ENCODE results near the gene PHLPP1.
"Not testable (repeated sequence)": the region's sequence is repeated elsewhere in the genome, so short reads cannot be mapped to it uniquely, and the experiment has no call there.

The PHLPP1 gene

GRCh38 chr18:62776024-62776570, 60.8 kb downstream of the PHLPP1 start:
- DNase-seq, result no peak

DNA sequence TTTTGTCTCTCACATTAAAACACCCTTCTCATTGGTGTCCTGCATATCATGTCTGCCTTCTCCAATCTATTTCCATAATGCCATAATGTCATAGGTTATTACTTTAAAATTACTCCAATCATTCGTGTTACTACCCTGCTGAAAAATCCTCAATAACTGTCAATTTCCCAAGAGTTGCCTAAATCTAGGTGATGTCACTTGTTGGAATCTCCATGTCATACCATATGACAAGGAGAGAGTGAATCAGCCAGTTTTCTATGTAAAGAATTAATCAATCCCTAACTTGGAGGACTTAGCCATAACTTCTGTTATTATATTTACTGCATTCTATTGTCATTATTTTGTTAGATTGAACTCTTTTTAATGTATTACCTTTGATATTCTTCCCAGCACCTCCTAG, 62.5 kb downstream of the PHLPP1 start:
- DNase-seq, result no peak

DNA sequence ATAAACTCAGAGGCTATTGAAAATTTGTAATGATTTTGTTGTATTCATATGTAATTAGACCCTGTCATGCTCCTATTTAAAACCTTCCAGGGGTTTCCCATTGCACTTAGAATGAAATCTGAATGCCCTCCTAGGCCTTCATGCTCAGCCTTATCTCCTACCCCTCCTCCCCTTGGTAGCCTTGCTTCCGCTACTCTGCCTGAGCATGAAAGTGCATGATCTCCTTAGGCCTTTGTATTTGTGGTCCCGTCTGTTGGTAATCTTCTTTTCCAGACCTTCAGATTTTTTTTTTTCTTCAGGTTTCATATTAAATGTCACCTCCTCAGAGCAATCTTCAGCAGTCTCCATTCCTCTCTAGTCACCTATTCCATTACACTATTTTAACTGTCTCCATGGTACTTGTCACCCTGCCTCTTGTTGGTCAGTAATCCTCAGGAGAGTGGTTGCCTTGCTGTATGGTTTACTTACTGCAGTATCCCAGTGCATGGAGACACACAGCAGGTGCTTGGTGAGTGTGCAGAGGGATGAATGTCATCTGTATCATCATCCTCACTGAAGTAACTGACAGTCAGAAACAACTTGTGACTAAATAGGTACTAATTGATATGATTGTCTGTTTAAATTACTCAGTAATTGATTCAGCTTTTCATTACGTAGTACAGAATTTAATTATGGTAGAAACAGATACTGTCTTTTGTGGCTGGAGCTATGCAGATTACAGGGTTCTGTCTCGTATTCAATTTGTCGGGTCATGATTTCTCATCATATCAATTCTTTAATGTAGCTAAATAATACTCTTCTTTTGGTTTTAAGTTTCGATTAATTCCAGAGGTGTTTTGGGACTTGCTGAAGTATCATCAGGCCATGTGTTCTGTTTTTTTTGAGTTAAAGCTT, 63.9 kb downstream of the PHLPP1 start:
- no peak for DNase-seq

DNA sequence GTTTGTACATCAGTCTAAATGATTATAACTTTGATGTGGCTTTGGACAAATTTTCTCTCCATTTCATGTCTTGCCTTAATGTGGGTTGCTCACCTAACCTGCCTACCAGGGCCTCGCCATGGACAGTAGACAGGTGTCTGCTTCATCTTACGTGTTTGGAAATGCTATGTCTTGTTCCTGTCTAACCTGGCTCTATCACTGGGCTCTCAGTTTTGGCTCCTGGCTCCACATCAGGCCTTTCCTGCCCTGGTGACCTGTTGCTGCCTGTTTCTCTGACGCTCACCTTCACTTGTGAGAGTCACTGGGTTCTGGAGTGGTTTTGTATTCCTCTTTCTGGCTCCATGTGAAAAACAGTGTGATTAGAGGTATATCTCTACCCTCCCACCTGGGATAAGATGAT, 65.9 kb downstream of the PHLPP1 start:
- DNase-seq, result no peak

GRCh38 chr18:62781893-62782292, 66.6 kb downstream of the PHLPP1 start:
- no peak for DNase-seq

DNA sequence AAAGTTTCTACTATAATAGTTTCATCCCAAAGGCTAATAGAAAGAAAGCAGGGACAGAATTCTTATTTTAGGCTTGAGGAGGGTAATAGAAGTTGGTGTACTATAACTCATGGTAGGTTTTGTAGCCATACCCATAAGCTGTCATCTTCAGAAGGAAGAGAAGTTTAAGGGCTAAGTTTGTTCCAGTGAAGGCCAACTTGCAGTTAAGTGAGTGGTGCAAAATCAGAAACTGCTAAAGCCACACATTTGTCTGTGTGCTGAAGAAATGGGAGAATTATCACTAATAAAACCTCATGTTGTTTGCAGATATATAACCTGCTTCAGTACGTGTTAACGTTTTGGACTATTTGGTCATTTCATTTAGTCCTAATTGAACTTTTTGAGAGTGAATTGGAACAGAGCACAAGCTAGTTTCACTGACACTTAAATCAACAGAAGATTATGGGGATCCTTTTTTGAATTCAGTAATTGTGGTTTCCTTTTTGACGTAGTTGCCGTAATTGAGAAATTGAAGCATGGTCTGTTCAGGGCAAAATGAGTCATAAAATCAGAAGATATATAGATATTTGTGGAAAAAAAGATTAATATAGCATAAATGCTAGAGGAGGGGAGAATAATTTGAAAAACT, 69.1 kb downstream of the PHLPP1 start:
- peak; percentile 8 for DNase-seq

- no peak for DNase-seq
Observed at GRCh38 chr18:62784966-62785413, 69.6 kb downstream of the PHLPP1 start.

DNA sequence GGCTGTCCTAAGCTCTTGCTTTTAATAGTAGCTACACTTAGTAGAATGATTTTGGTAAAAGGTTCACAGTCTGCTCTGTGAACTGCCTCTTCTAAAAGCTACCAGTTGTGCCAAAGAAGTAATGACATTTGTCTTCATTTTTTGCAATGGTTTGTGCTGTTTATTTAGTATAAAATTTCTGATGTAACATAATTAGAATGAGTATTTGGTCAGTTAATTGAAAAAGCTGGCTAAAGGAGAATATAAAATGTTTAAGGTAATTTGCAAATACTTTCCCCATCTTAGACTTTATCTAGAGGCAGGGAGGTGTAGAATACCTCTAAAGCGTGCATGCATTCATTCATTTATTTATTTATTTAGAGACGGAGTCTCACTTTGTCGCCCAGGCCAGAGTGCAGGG, 71.3 kb downstream of the PHLPP1 start:
- DNase-seq, result no peak

DNA sequence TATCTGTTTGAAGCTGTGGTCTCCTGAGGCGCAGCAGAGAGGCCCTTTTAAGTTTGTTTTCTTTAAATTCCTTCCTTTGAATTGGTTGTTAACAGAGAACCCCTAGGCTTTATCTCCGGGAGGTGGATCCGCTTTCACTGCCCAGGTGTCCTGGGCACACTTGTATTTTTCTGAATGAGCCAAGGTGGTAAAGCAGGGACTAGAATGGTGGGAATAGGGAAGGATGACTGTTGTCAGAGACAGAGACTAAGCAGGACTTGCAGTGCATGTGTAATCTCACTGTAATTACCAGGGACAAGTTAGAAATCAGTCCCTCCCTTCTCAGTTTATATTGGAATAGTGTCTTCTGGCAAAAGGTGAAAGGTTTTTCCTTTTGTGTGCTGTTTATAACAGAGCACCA, 72.8 kb downstream of the PHLPP1 start:
- DNase-seq, result no peak

GRCh38 chr18:62788876-62789275, 73.5 kb downstream of the PHLPP1 start:
- no peak for DNase-seq

DNA sequence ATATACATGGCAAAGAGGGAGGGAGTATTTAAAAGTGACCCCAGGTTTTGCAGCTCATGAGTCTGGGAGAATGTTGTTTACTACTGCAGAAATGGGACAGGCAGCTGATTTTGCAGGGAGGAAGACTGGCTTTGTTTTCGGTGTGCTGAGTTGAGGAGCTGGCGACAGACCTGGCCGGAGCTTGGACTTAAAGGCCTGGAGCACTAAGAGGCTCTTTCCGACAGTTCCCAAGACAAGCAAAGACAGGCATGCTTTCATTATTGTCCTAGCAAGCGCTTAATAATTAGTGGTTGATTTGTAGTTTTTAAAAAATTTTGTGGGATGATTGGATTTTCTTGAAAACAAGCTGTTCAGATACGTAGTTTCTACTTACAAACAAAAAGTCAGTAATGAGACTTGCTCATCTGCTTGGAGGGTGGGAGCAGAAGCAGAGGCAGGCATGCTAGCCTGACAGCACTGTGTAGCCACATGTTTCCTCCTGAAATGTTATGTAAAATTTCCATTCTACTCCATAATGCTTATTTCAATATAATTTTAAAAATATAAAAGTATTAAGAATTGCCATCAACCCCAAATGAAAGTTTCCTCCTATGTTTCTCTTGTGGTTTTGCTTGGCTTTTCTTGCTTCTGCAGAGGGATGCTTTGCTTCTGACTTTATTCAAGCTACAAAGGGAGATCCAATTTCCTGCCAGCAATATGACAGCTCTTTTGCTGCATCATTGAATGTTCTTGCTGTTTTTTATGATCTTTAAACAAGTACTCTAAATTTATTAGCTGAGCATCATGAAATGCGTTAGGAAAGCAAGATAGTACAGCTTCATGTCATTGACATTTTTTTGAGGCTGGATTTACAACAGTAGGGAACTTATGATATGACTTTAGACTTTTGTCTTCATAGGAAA, 75.8 kb downstream of the PHLPP1 start:
- no peak for DNase-seq

- no peak for DNase-seq
Observed at GRCh38 chr18:62792016-62792415, 76.7 kb downstream of the PHLPP1 start.

DNA sequence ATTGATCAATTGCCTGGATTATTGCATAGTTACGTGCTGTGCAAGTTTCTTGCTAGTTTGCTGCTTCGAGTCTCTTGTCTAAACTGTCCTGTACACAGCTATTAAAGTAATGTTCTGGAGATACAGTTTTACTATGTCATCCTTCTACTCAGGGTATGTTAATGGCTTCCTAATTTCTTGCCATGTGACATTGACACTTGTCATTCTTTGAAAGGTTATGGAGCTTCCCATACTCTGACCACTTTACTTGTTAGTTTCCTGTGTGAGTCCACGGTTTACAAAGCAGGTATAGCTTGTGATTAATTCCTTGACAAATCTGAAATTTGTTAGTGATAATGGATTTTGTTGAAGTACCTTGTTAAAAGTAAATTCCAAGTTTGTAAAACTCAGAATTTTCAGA, 80.5 kb downstream of the PHLPP1 start:
- DNase-seq, result no peak

GRCh38 chr18:62796216-62796621, 80.9 kb downstream of the PHLPP1 start:
- no peak for DNase-seq

DNA sequence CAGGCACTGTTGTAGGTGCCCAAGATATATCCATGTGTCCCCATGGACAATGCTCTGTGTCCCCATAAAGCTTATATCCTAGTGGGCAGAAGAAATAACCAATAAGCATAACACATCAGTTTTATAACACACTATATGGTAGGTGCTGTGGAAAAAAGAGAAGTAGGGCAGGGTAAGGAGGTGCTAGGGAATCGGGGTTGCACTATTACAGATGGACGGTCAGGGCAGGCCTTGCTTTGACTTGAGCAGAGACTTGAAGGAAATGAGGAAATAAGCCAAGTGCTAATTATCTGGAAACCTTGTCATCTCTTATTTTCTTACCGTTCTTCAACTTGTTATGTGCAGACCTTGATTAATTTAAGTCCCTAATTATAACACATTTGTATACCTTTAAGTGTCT, 82.0 kb downstream of the PHLPP1 start:
- DNase-seq, result no peak

DNA sequence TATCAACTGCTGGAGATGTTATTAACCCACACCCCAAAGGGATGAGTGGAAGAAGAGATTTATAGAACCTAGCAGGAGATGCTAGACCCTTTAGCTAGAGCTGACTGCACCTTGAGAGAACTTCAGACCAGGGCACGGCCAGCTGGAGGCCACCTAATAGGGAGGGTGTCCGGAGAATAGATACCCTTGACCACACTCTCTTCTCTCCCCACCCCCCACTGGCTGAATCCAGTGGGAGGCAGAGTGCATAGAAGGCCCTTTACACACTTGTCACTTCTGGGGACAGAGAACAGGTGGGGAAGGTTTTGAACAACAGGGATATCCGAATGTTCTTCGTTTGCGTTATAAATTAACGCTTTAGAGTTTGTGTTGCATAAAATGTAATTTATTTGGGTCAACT, 84.6 kb downstream of the PHLPP1 start:
- DNase-seq, result no peak

GRCh38 chr18:62802523-62802922, 87.2 kb downstream of the PHLPP1 start:
- no peak for DNase-seq

DNA sequence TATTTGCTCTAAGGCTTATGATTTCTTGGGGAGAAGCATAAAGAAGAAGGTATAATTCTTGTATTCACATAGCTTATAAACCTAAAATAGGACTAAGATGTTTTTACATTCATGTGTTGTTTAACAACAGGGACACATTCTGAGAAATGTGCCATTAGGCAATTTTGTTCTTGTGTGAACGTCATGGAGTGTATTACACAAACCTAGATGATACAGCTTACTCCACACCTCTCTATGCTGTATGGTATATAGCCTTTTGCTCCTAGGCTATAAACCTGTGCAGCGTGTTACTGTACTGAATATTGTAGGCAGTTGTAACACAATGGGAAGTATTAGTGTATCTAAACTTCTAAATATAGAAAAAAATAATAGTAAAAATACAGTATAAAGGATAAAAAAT, 92.1 kb downstream of the PHLPP1 start:
- DNase-seq, result no peak

- DNase-seq, result no peak
Observed at GRCh38 chr18:62808123-62808522, 92.8 kb downstream of the PHLPP1 start.

- DNase-seq, result not testable (repeated sequence)
Observed at GRCh38 chr18:62809445-62809844, 94.1 kb downstream of the PHLPP1 start.

DNA sequence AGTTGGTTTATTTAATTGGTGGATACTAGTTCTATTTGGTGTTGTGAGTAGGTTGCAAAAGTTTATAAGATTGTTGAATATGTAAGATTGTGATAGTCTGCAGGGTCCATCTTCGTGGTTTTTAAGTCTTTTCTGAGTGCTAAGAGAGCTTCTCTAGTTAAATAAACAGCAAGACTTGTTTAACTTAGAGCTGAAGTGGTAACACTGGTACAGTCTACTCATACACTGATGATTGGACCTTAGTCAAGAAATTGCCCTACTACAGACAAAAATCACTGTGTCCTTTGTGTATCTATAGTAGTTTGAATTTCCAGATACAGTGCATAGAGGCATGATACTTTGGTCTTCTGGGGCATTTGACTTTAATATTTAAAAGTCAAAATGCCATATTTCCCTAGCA, 94.6 kb downstream of the PHLPP1 start:
- DNase-seq, result no peak

DNA sequence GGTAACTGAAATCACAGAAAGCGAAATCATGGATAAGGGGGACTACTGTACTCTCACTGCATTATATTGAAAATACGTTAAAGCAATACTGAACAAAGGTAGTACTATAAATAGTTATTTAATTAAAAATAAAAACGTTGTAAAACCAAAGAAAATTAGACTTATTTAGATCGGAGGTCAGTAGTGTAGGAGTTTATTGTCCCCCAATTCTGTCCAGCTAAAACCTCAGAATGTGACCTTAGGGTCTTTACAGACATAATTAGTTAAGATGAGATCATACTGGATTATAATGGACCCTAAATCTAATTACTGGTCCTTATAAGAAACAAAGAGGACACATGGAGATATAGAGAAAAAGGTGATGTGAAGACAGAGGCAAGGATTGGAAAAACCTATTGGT, 95.3 kb downstream of the PHLPP1 start:
- DNase-seq, result no peak

DNA sequence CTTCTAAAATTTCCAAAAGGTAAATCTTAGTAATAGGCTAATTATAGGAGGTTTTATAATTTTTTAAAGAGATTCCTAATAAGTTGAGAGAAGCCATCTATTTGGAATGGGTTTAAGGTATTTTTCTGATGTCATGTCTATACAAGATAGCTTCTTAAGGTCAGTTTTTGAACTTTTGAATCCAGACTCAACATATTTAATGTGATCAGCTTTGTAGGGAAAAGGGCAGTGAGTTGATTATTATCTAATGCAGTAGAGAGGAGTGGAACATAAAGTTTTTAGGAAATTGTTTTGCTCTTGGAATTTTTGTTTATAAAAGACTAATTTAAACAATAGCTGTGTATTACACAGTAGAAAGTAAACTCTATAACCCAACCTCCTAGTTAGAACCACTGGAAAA, 96.3 kb downstream of the PHLPP1 start:
- DNase-seq, result no peak
